Upper lobe of left lung (tissue), 4 donors: ENCODE results near the gene TFG.

Source experiments
- CTCF ChIP-seq, 6 experiments: fragments of 450-650 bp in 4 of 6; fragments of 200-600 bp in 2 of 6; sonication (generic) in 2 of 6; IDR thresholded peaks; one replicate each; pipeline ENCODE4 v1.5.1; 2016 to 2019; ENCODE audit warnings: antibody characterized with exemption in 6 of 6
- EP300 ChIP-seq, 4 donors: sonication (generic); formaldehyde crosslinking; IDR thresholded peaks; one replicate each; pipeline ENCODE4 v1.5.1; 2017; ENCODE audit warnings: antibody characterized with exemption in 4 of 4, control low read depth in 2 of 4
- POLR2A ChIP-seq, 4 donors: fragments of 450-650 bp; IDR thresholded peaks; one replicate each; pipeline ENCODE4 v1.5.1; 2016 to 2017; ENCODE audit warnings: antibody characterized with exemption in 4 of 4, mild to moderate bottlenecking in 2 of 4

- TF ChIP-seq CTCF (IDR thresholded peaks at IDR 0.05) = no peak
- no peak for TF ChIP-seq EP300 (IDR thresholded peaks at IDR 0.05)
- no peak for TF ChIP-seq POLR2A (IDR thresholded peaks at IDR 0.05)
Measured at GRCh38 chr3:100756441-100756840, 47.1 kb downstream of the TFG start.
